DMS153 treated with DMSO at 0.1 percent for 48 hours (cell line): ENCODE data around the gene FOXI3.

ENCODE experiments used
- DNase-seq: peaks from one replicate; lab custom pipeline; 2025; ENCODE audit not compliant: unreplicated experiment; lab: John Stamatoyannopoulos, UW

The FOXI3 gene

GRCh38 chr2:88452565-88452905, at the start of gene FOXI3:
Gene FOXI3, minus strand, starts transcription at chr2:88452693. Its CDS starts 158 bp downstream, at chr2:88452535.
- no peak for DNase-seq

- no peak for DNase-seq
Measured at GRCh38 chr2:88500691-88501090, 48.2 kb upstream of the FOXI3 start.

- no peak for DNase-seq
Measured at GRCh38 chr2:88499204-88499603, 46.7 kb upstream of the FOXI3 start.

GRCh38 chr2:88493481-88493880, 41.0 kb upstream of the FOXI3 start:
- DNase-seq = no peak

- no peak for DNase-seq
Measured at GRCh38 chr2:88492002-88492401, 39.5 kb upstream of the FOXI3 start.

- DNase-seq = no peak
Measured at GRCh38 chr2:88489181-88489580, 36.7 kb upstream of the FOXI3 start.

GRCh38 chr2:88483200-88483599, 30.7 kb upstream of the FOXI3 start:
- DNase-seq = peak; percentile 2

GRCh38 chr2:88481691-88482336, 29.3 kb upstream of the FOXI3 start:
- peak; percentile 68 for DNase-seq

GRCh38 chr2:88472811-88473210, 20.3 kb upstream of the FOXI3 start:
- DNase-seq = no peak

GRCh38 chr2:88471083-88471942, 18.8 kb upstream of the FOXI3 start:
- no peak for DNase-seq

GRCh38 chr2:88469202-88470114, 17.0 kb upstream of the FOXI3 start:
- no peak for DNase-seq

GRCh38 chr2:88464153-88464552, 11.7 kb upstream of the FOXI3 start:
- DNase-seq = no peak

- no peak for DNase-seq
Measured at GRCh38 chr2:88458633-88459032, 6.1 kb upstream of the FOXI3 start.

GRCh38 chr2:88452980-88453582, 588 bp upstream of the FOXI3 start:
- DNase-seq = no peak

GRCh38 chr2:88451811-88452564, 505 bp downstream of the FOXI3 start:
- peak; percentile 5 for DNase-seq

- no peak for DNase-seq
Measured at GRCh38 chr2:88450925-88451810, 1.3 kb downstream of the FOXI3 start.

- DNase-seq = no peak
Measured at GRCh38 chr2:88450186-88450585, 2.3 kb downstream of the FOXI3 start.

- no peak for DNase-seq
Measured at GRCh38 chr2:88448248-88448647, 4.2 kb downstream of the FOXI3 start.

- no peak for DNase-seq
Measured at GRCh38 chr2:88443353-88443938, 9.0 kb downstream of the FOXI3 start.
